GM11168 (cell line): ENCODE data around the gene STK33.

Experiments used
- in situ Hi-C: fragments of 300-500 bp; cut with MboI; formaldehyde crosslinking; loops from one replicate; pipeline ENCODE4 v1.12.0; 2022; ENCODE audit warnings: low sequenced_read_pairs; ENCODE audit not compliant: unreplicated experiment

The STK33 gene

DNA sequence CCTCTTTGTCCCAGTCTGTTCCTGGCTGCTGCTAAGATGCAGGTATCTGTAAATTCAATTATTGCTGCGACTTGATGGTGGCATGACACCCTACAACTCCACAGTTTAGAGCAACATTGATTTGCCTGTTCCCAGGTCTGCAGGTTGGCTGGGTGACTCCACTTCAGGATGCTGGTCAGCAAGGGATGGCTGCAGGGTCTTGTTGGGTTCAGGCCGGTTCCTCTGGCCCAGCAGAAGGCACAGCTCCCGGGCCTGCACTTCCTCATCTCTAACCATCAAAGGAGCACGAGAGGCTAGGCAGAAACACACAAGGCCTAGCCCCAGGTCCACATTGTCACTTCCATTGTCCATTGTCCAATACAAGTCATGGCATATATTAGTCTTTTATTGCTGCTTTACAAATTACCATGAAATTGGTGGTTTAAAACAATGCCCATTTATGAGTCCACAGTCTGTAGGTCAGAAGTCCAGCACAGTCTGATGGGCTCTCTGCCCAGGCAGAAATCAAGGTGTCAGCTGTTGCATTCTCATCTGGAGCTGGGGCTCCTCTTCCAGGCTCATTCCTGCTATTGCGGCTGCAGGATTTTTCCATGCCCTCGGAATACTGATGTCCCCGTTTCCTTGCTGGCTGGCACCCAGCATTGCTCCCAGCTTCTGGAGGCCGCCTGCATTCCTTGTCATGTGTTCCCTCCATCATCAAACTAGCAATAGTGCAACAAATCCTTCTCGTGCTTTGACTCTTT is 233.8 kb downstream of the STK33 start:
- in situ Hi-C loops: no loop called here

DNA sequence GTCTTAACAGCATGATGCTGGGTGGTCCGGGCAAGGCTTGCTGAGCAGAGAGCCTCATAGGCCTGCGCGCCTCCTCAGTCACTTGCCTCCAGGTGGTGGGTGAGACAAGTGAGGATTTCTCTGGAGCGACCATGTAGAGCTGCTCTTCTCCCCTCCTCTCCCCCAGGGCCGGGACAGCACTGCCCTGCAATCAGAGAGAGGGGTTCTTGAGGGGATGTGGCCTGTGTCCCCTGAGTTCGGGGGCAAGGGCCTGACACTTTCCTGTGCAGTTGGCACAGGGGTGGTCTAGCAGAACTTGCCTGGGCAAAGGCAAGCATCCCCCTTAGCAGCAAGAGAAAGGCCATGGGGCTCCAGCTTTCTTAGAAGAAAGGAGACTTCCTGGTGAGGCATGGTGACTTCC is 234.5 kb downstream of the STK33 start:
- in situ Hi-C loops: no loop called here

DNA sequence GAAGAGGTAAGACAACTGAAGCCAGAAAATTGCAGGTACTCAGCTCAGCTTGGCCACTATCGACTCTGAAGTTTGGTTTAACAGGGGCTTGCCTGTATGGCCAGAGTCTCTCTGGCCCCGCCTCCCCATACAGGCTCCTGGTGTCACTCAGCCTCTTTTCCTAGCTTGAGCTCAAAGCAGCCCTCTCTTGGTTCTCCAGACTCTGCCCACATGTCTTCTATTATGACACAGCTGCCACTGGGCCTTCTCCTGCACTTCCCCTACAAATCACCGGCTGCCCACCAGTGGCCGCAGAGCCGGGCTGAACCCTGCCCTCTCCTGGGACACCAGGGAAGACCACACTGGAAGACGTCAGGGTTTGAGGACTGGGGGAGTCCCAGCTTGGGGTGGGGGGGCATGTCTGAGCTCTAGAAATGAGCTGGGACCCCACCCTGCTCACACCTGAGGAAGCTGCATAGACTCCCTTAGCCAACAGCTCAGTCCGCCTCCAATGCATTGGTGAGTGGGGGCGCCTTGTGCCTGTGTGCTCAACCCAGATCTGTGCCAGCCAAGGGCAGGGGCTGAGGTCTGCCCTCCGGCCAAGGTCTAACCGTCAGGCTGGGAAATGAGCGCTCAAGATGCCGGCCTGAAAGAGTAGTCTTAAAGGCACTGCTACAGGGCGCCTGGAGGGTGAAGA is 236.0 kb downstream of the STK33 start:
- in situ Hi-C loops: no loop called here

DNA sequence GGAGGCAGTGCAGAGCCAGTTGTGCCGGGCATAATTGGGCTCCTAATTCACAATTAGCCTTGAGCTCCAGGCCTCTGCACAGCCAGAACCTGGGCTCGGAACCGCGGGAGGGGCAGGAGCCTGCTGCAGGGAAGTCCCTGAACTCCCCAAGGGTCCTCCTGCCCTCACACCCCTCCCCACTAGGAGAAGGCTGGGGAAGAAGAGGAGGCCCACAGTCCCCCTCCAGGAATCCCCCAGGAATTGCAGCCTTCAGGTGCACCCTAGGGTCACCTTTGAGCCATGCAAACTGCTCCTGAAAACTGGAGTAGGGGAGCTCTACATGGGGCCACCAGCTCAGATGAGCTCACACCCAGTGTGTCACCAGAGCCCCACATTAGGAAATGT is 236.5 kb downstream of the STK33 start:
- in situ Hi-C loops: no loop called here

DNA sequence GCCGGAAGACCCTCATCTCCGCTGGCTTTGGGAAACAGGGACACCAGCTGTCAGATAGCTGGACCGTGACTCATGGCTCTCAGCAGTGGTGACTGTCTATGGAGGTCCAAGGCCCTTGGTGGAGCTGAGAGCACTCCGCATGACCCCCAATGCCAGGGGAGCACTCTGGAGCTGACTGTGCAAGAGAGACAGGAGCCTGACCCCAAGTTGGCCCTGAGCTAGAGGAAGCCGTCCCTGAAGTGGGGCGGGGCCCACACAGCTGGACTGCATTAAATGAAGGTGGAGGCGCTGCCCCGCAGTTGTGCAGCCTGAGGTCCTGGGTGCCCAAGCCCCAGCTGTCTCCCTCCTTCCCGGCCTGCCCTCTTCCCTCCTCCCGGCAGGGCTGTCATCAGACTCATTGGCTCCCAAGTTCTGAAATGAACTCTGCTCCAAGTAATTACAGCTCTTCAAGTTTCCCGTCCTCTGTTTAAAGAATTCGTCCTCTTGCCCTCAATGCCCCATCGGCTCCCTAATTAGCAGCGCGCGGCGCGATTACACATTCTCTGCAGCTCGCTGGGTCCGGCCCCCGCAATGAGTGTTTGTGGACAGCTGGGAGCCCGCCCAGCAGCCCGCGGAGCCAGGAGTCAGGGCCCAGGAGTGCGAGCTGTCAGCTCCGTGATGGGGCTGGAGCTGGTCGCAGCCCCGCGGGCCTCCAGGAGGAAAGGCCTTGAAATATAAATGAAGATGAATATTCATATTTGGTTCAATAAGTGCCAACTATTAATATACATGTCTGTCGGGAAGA is 237.1 kb downstream of the STK33 start:
- in situ Hi-C loops: no loop called here

- in situ Hi-C loops: no loop called here
Measured at GRCh38 chr11:8356216-8356615, 237.8 kb downstream of the STK33 start.

- in situ Hi-C loops: no loop called here
Measured at GRCh38 chr11:8355416-8355742, 238.6 kb downstream of the STK33 start.

DNA sequence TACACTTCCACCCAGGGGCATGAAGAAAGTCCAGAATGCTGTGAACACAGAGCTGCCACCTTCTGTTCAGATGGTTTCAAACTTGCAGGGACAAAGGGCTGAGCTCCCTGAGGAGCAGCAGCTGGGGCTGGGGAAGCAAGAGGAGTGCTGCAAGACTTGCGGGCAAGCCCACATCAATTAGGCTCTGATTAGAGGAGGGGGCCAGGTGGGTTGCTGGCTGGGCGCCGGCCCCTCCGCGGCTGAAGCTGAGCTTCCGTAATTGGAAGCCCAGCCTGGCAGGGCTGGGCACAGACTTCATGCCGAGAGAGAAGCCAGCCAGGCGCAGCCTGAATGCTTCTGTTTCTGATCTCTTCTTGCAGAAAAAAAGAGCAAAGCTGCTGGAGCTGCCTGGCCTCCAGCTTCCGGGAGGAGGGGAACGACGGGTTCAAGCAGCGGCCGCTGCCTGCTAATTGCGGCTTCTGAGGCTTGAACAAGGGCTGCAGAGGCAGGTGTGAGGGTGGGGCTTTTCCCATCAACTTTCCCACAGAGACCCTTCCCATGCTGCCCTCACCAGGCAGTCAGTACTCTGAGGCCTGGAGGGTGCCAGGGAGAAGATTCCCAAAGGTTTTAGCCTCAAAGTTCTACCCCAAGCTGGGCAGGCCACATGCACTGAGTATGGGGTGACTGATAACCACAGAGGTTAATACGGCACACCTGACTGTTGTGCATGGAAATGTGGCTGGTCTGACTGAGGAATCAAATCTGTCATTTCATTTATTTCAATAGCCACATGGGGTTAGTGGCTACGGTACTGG is 239.2 kb downstream of the STK33 start:
- in situ Hi-C loops: no loop called here

GRCh38 chr11:8352876-8353505 is 241.0 kb downstream of the STK33 start:
- in situ Hi-C loops: no loop called here

DNA sequence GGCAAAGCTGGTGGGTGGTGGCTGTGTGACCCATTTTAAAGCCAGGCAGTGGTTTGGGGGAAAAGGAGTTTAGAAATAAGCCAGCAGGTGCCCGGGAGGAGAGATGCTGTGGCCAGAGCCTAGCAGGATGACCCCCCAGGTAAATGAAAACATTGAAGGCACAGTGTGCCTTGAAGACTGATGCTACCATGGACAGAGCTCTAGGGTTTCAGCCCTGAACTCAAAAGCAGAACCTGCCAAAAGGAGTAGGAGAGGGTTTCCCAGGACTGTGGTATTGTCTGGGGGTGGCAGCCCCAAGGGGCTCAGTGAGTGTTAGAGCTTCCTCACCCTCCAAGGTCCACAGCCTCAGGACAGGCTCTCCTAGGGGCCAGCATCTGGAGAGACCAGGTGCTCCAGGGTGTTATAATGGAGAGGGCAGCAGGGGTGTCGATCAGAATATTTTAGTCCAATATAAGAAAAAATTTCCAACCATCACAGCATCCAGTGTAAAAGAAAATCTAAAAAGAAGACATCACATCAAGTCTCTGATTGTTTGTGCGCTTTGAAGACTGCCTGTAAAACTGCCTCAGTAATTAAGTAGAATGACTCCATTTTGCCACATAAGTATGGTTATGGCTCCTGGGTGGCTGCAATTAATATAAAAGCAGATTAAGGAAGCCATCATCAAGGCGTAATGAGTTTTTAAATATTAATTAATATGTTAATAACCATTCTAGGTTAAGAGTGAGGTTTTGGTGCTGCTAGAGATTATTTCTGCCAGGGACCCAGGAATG is 241.7 kb downstream of the STK33 start:
- in situ Hi-C loops: no loop called here

DNA sequence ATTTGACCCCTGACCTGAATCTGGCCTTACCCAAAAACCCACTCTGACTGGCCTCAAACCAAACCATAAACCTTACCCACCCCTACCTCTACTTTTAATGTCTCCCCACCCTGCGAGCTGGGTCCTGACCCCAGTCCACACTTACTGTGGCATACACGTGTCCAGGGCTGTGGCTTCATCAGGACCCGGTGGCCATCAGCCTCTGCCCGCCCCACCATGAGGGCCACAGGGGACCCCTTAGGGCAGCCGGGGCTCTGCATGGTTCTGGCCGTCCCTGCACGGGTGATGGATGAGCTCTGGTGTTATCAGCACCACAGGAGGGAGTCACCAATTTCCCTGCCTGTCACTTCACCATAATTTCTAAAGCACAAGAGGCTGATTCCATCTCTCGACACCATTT is 242.8 kb downstream of the STK33 start:
- in situ Hi-C loops: no loop called here

GRCh38 chr11:8347978-8348377 is 246.1 kb downstream of the STK33 start:
- in situ Hi-C loops: no loop called here

GRCh38 chr11:8346157-8346755 is 247.8 kb downstream of the STK33 start:
- in situ Hi-C loops: no loop called here

GRCh38 chr11:8345179-8345578 is 248.8 kb downstream of the STK33 start:
- in situ Hi-C loops: no loop called here

- in situ Hi-C loops: no loop called here
Measured at GRCh38 chr11:8344346-8344745, 249.7 kb downstream of the STK33 start.

- in situ Hi-C loops: no loop called here
Measured at GRCh38 chr11:8342821-8343681, 251.0 kb downstream of the STK33 start.

DNA sequence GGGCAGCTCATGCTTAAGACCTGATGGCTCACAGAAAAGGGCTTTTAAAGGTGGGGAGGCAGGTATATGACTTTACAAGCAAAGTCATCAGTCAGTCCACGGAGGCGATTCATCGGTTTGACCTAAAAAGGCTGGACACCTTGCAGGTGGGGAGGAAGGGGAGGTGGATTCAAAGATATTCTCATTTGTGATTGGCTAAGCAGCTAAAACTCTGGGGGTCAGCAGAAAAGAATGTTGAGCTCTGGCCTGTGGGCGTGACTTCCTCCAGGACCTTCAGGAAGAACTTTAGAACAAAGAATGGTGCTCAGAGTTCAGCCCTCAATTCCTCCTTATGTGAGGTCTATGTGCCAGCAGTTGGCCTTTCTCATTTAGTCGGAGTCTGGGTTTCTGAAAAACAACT is 252.0 kb downstream of the STK33 start:
- in situ Hi-C loops: no loop called here
